Measurements from ENCODE around the gene MTHFSD.

- TF ChIP-seq POLR2A (IDR thresholded peaks at IDR 0.05; ENCODE audit: low read length) (no peak), GATA1 (IDR thresholded peaks at IDR 0.05; ENCODE audit: low read depth, low read length) (no peak)
Observed at GRCh38 chr16:86530251-86531190, 24.5 kb downstream of the MTHFSD start.

Data from erythroblast (primary cell).